ENCODE results near the gene NAPEPLD. TPM values are rescaled to one million over a fixed set of nuclear protein-coding genes. Genes with fewer than 3 reads are reported as not detected.

NAPEPLD gene
- 3.0 to 4.0 TPM (median 3.3 TPM) in 5 replicates for total RNA-seq (2022; extraction: Qiagen RNA extraction)

DNA sequence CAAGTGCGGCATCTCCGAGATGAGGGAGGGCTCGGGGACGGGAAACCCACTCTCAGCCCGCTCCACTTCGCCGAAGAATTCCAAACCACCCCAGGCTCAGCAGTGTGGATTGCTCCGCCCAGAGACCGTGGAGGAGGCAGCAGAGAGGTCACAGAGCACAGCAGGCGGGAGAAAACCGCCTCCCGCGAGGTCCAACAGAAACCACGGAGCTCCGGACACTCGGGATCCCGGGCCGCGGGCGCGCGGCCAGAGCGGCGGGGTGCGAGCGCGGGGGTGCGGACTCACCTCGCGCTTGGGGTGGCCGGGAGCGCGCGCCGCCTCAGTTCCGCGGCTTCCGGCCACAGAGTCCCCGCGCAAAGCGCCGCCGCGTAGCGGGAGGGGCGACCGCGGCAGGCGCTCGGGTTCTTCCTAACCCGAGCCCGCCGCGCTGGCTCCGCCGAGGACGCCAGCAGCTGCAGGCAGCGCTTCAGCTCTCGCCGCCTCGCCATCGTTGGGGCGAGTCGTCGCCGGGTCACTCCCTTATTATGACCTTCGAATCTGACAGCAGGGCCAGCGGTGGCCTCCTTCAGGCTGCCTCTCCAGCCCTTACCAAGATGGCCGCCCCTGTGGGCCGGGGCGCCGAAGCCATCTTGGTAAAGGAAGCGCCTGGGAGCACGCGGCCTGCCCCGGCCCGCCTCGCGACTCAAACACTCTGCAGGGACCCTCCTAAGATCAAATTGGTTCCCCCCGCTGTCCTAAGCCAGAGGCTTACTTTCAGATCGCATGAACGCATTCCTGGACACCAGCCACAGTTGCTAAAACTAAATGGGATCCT is at the start of gene NAPEPLD:
Gene NAPEPLD, minus strand, starts transcription at position 106 of the 814 bp plus-strand sequence. CDS start 20,323 bp downstream, outside the sequence.

DNA sequence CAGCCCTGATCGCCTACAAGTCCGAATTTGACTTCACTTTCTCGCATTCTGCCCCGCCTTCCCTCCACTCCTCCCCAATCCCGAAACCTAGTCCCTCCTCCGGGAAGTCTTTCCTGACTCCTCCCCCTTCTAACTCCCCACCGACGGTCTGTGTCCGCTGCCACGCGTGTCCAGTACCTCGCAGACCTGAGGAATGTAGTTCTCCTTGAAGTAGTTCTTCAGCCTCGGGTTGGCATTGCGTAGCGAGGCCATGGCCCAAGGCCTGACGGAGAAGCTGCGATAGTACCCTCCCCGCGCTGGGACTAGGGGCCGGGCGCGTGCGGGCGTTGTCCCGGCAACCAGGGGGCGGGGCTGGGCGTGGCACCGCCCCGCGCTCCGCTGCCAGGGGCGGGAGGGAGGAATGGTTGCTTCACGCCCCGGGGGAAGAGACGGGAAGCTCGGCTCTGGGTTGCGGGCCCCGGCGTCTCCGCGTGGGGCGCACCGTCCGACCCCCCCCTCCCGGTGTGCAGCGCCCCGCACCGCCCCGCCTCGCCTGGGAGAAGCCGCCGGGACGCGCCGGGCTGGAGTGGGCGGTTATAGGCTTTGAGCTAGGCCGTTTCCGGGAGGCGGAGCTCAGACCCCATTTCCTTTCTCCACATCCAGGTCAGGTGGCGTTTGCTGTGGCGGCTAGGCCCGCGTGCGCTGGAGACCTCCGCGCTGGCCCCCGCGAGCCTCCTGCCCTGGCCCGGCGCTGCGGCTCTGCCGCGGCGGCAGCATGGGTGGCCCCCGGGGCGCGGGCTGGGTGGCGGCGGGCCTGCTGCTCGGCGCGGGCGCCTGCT is 74.2 kb downstream of the NAPEPLD start, which contains the start of the genes ARMC10 and FBXL13:
Gene ARMC10, plus strand, starts transcription at position 622 of the 818 bp plus-strand sequence. Its CDS starts 133 bp downstream, at position 755.
Gene FBXL13, minus strand, starts transcription at position 278 of the 818 bp plus-strand sequence.

Other genes starting within 250 kb of the NAPEPLD start
- gene LRRC17, start 236.1 kb downstream of the NAPEPLD start, total RNA-seq (2022; extraction: Qiagen RNA extraction), result 0.07 to 0.14 TPM (median 0.09 TPM) in 3 of 5 replicates, not detected in the others
- 0.18 to 0.53 TPM (median 0.40 TPM) in 5 replicates for gene FBXL13, start 74.3 kb downstream of the NAPEPLD start, total RNA-seq (2022; extraction: Qiagen RNA extraction)
- gene ARMC10, start 74.0 kb downstream of the NAPEPLD start, total RNA-seq (2022; extraction: Qiagen RNA extraction), result 27.1 to 35.1 TPM (median 31.9 TPM) in 5 replicates
- 61.9 to 77.2 TPM (median 63.0 TPM) in 5 replicates for gene PMPCB, start 148.3 kb upstream of the NAPEPLD start, total RNA-seq (2022; extraction: Qiagen RNA extraction)
- 32.7 to 43.6 TPM (median 36.8 TPM) in 5 replicates for gene DNAJC2, start 195.7 kb upstream of the NAPEPLD start, total RNA-seq (2022; extraction: Qiagen RNA extraction)
- gene PSMC2, start 198.5 kb upstream of the NAPEPLD start, total RNA-seq (2022; extraction: Qiagen RNA extraction), result 141 to 194 TPM (median 148 TPM) in 5 replicates

All from A549 treated with AZD2906 at 1 μM for 4 hours (cell line).